Measurements from ENCODE around the gene ZSWIM4.

GRCh38 chr19:13808856-13809255 lies 13.6 kb downstream of the ZSWIM4 start:
- TF ChIP-seq CTCF (optimal IDR thresholded peaks at IDR 0.05 in 1 of 3, IDR thresholded peaks at IDR 0.05 in 1 of 3, conservative IDR thresholded peaks at IDR 0.05 in 1 of 3; ENCODE audit: extremely low read depth in 1 of 3, insufficient read depth in 2 of 3, low read length in 3 of 3): no peak
- no peak for TF ChIP-seq EZH2 (IDR thresholded peaks at IDR 0.05; ENCODE audit: low read length)

Measured in keratinocyte (primary cell).